ENCODE data around the gene C3orf22.

The C3orf22 gene

GRCh38 chr3:126547721-126548120 lies 11.0 kb downstream of the C3orf22 start:
- no peaks in the 10 kb centered on the region for H3K9me2 ChIP-seq (replicated peaks; ENCODE audit: insufficient read depth, low read length)
- no peak for DNase-seq
- no peak overlapping the region for H3K4me3 ChIP-seq (ENCODE audit: low read length)
- no peak overlapping the region for H3K27ac ChIP-seq (ENCODE audit: low read length)
- H4K20me1 ChIP-seq (ENCODE audit: insufficient read depth, low read length), result no peaks in the 10 kb centered on the region
- no peak overlapping the region for H3K4me2 ChIP-seq (ENCODE audit: low read depth, low read length)
- no peak overlapping the region for H2AFZ ChIP-seq (ENCODE audit: low read length)
- TF ChIP-seq EZH2 (optimal IDR thresholded peaks at IDR 0.05; ENCODE audit: low read depth, low read length), result no peak
- no peak for TF ChIP-seq EZH2phosphoT487 (IDR thresholded peaks at IDR 0.05; ENCODE audit: low read length)
- TF ChIP-seq, protein P1, sequence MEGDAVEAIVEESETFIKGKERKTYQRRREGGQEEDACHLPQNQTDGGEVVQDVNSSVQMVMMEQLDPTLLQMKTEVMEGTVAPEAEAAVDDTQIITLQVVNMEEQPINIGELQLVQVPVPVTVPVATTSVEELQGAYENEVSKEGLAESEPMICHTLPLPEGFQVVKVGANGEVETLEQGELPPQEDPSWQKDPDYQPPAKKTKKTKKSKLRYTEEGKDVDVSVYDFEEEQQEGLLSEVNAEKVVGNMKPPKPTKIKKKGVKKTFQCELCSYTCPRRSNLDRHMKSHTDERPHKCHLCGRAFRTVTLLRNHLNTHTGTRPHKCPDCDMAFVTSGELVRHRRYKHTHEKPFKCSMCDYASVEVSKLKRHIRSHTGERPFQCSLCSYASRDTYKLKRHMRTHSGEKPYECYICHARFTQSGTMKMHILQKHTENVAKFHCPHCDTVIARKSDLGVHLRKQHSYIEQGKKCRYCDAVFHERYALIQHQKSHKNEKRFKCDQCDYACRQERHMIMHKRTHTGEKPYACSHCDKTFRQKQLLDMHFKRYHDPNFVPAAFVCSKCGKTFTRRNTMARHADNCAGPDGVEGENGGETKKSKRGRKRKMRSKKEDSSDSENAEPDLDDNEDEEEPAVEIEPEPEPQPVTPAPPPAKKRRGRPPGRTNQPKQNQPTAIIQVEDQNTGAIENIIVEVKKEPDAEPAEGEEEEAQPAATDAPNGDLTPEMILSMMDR (IDR thresholded peaks at IDR 0.05; ENCODE audit: low read length), result no peak
- H3K79me2 ChIP-seq (ENCODE audit: low read length), result no peaks in the 10 kb centered on the region
- no peaks in the 10 kb centered on the region for H3K4me1 ChIP-seq (ENCODE audit: low read length)
- no peaks in the 10 kb centered on the region for H3F3A ChIP-seq (ENCODE audit: insufficient read depth, low read length)
- H3K27me3 ChIP-seq (replicated peaks; ENCODE audit: insufficient read depth, low read length), result peaks cover 6% of the 10 kb centered on the region; the same call in 1 of the 2 replicates
- H3K9ac ChIP-seq (ENCODE audit: low read length), result no peak overlapping the region
- no peaks in the 10 kb centered on the region for H3K36me3 ChIP-seq (replicated peaks; ENCODE audit: insufficient read depth, low read length)
- H3K9me3 ChIP-seq (replicated peaks; ENCODE audit: insufficient read depth, low read length), result no peaks in the 10 kb centered on the region

DNA sequence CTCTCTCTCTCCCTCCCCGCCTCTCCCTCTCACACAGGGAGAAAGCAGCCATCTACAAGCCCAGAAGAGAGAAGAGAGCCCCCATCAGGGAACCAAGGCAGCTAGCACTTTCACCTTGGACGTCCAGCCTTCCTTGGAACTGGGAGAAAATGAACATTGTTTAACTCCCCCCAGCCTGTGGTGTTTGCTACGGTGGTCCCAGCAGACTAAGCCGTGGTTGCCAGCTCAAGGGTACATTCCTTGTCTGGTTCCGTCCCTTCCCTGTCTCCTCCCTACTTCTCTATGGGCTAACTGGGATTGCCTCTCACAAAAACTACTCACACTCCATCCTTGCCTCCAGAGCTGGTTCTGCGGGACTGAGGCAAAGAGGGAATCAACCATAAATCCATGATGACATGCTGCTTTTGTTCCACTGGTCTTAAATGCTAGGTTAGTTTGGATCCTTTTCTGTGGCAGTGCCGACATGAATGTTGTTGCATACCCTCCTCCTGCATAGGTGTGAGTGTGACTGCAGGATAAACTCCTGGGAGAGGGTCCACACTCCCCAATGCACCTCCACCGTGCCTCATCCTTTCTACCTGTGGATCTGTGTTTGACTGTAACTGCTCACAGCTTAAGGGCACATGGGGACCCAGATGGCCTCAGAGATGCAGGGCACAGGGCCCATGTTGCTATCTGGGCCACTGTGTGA lies 12.0 kb downstream of the C3orf22 start:
- peaks cover 6% of the 10 kb centered on the region; the same call in 1 of the 2 replicates for H3K27me3 ChIP-seq (replicated peaks; ENCODE audit: insufficient read depth, low read length)
- H3K4me1 ChIP-seq (ENCODE audit: low read length), result no peaks in the 10 kb centered on the region
- no peak overlapping the region for H3K4me2 ChIP-seq (ENCODE audit: low read depth, low read length)
- no peaks in the 10 kb centered on the region for H3K9me2 ChIP-seq (replicated peaks; ENCODE audit: insufficient read depth, low read length)
- H3F3A ChIP-seq (ENCODE audit: insufficient read depth, low read length), result no peaks in the 10 kb centered on the region
- H4K20me1 ChIP-seq (ENCODE audit: insufficient read depth, low read length), result no peaks in the 10 kb centered on the region
- H3K36me3 ChIP-seq (replicated peaks; ENCODE audit: insufficient read depth, low read length), result no peaks in the 10 kb centered on the region
- H3K9me3 ChIP-seq (replicated peaks; ENCODE audit: insufficient read depth, low read length), result no peaks in the 10 kb centered on the region
- H3K4me3 ChIP-seq (ENCODE audit: low read length), result no peak overlapping the region
- H3K79me2 ChIP-seq (ENCODE audit: low read length), result no peaks in the 10 kb centered on the region
- DNase-seq, result no peak
- H3K9ac ChIP-seq (ENCODE audit: low read length), result no peak overlapping the region
- H3K27ac ChIP-seq (ENCODE audit: low read length), result no peak overlapping the region
- TF ChIP-seq, protein P1 (IDR thresholded peaks at IDR 0.05; ENCODE audit: low read length), result no peak
- no peak for TF ChIP-seq EZH2 (optimal IDR thresholded peaks at IDR 0.05; ENCODE audit: low read depth, low read length)
- no peak for TF ChIP-seq EZH2phosphoT487 (IDR thresholded peaks at IDR 0.05; ENCODE audit: low read length)
- H2AFZ ChIP-seq (ENCODE audit: low read length), result no peak overlapping the region

DNA sequence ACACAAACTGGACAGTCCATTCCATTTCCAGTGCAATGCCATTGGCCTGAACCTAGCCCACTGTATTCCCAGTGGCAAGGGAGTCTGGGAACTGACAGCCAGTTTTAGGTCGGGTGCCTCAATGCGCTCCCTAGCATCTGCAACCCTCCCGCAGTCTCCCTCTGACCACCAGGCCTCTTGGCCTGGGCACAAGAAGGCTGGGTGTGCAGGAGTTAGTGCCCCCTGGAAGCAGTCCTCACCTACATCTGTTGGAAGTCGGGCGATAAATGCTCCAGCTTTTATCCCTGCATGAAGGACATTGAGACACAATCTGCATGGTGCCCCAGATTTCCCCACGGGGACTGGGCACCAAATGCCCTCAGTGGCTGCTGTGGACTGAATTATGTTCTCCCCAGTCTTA lies 12.7 kb downstream of the C3orf22 start:
- Histone ChIP-seq H3K79me2 (ENCODE audit: low read length) (no peaks in the 10 kb centered on the region), H3K36me3 (replicated peaks; ENCODE audit: insufficient read depth, low read length) (no peaks in the 10 kb centered on the region), H3K4me1 (ENCODE audit: low read length) (no peaks in the 10 kb centered on the region), H3K9me2 (replicated peaks; ENCODE audit: insufficient read depth, low read length) (no peaks in the 10 kb centered on the region), H3K9me3 (replicated peaks; ENCODE audit: insufficient read depth, low read length) (no peaks in the 10 kb centered on the region), H3K4me3 (ENCODE audit: low read length) (no peak overlapping the region), H3K9ac (ENCODE audit: low read length) (no peak overlapping the region), H3K27me3 (replicated peaks; ENCODE audit: insufficient read depth, low read length) (peaks cover 6% of the 10 kb centered on the region; the same call in 1 of the 2 replicates), H4K20me1 (ENCODE audit: insufficient read depth, low read length) (no peaks in the 10 kb centered on the region), H3K27ac (ENCODE audit: low read length) (no peak overlapping the region), H2AFZ (ENCODE audit: low read length) (no peak overlapping the region), H3K4me2 (ENCODE audit: low read depth, low read length) (no peak overlapping the region), H3F3A (ENCODE audit: insufficient read depth, low read length) (no peaks in the 10 kb centered on the region)
- DNase-seq, result no peak
- TF ChIP-seq EZH2 (optimal IDR thresholded peaks at IDR 0.05; ENCODE audit: low read depth, low read length) (no peak), EZH2phosphoT487 (IDR thresholded peaks at IDR 0.05; ENCODE audit: low read length) (no peak)
- TF ChIP-seq, protein P1 (IDR thresholded peaks at IDR 0.05; ENCODE audit: low read length), result no peak
